Upper lobe of left lung (tissue), 6 donors: ENCODE measurements around the gene DBH. TPM values are rescaled to one million over a fixed set of nuclear protein-coding genes. Genes with fewer than 3 reads are reported as not detected.

Experiments used
- ATAC-seq, 2 donors: fragments of 200-7000 bp; cut with Tn5 transposase; one replicate each; pipeline ENCODE4 v1.9.1; 2022; ENCODE audit warnings: mild to moderate bottlenecking in 2 of 2, moderate library complexity in 2 of 2; ENCODE audit not compliant: low FRiP score in 2 of 2
- DNase-seq, 2 donors: peaks; one replicate each; pipeline ENCODE4 v3.0.0-alpha.2; 2019 to 2020
- H3K27ac ChIP-seq, 4 donors: fragments of 200-600 bp; sonication (generic); one replicate each; pipeline ENCODE4 v1.5.1; 2016 to 2019
- H3K27me3 ChIP-seq, 4 donors: fragments of 200-600 bp; sonication (generic); one replicate each; pipeline ENCODE4 v1.5.1; 2017 to 2019
- H3K36me3 ChIP-seq, 4 donors: fragments of 200-600 bp; sonication (generic); one replicate each; pipeline ENCODE4 v1.5.1; 2016 to 2019
- H3K4me1 ChIP-seq, 4 donors: fragments of 200-600 bp; sonication (generic); one replicate each; pipeline ENCODE4 v1.5.1; 2018 to 2019
- H3K4me3 ChIP-seq, 4 donors: fragments of 200-600 bp; sonication (generic); one replicate each; pipeline ENCODE4 v1.5.1; 2017 to 2019; ENCODE audit warnings: mild to moderate bottlenecking in 2 of 4, moderate library complexity in 1 of 4
- H3K9me3 ChIP-seq, 4 donors: fragments of 200-600 bp; sonication (generic); one replicate each; pipeline ENCODE4 v1.5.1; 2018 to 2019
- CTCF ChIP-seq, 6 experiments: fragments of 450-650 bp in 4 of 6; fragments of 200-600 bp in 2 of 6; sonication (generic) in 2 of 6; IDR thresholded peaks; one replicate each; pipeline ENCODE4 v1.5.1; 2016 to 2019; ENCODE audit warnings: antibody characterized with exemption in 6 of 6
- EP300 ChIP-seq, 4 donors: sonication (generic); formaldehyde crosslinking; IDR thresholded peaks; one replicate each; pipeline ENCODE4 v1.5.1; 2017; ENCODE audit warnings: antibody characterized with exemption in 4 of 4, control low read depth in 2 of 4
- POLR2A ChIP-seq, 4 donors: fragments of 450-650 bp; IDR thresholded peaks; one replicate each; pipeline ENCODE4 v1.5.1; 2016 to 2017; ENCODE audit warnings: antibody characterized with exemption in 4 of 4, mild to moderate bottlenecking in 2 of 4
- POLR2AphosphoS5 ChIP-seq, 2 donors: sonication (generic); formaldehyde crosslinking; IDR thresholded peaks; one replicate each; pipeline ENCODE4 v1.5.1; 2017; ENCODE audit warnings: antibody characterized with exemption in 2 of 2
- WGBS, 2 donors: methylation state at CpG; one replicate each; pipeline ENCODE4 v1.1.5; 2017 to 2018; 5-methylcytosine and 5-hydroxymethylcytosine counted together
- total RNA-seq, 6 donors: library from RNA; depleted of rRNA in 4 of 6; stranded (reverse); fragments of >200 nt in 4 of 6; gene quantifications; one replicate each; pipeline versions ENCODE4 v1.1.0 to v1.2.1, GENCODE V29; 2016 to 2021
- donor health status: DM: no; HTN: no; CAD: no; lungs with moderate emphysema.
- donor health status: DM: no; HTN: yes; CAD: no; lungs with severe emphysema.

DBH gene
- total RNA-seq, 6 donors from 2014 or later = 0.27 TPM; not detected in 5

GRCh38 chr9:133612051-133612450 lies 24.1 kb upstream of the DBH start:
- no peaks in the 10 kb centered on the region for H3K9me3 ChIP-seq
- no peak for ATAC-seq
- TF ChIP-seq EP300 (IDR thresholded peaks at IDR 0.05) (no peak), POLR2AphosphoS5 (IDR thresholded peaks at IDR 0.05) (no peak), POLR2A (IDR thresholded peaks at IDR 0.05) (no peak), CTCF (IDR thresholded peaks at IDR 0.05) (no peak)
- H3K4me1 ChIP-seq = peaks cover 0 to 9% (median 0%) of the 10 kb centered on the region in 4 donors
- no peaks in the 10 kb centered on the region for H3K36me3 ChIP-seq
- H3K27me3 ChIP-seq = peaks cover 0 to 22% (median 11%) of the 10 kb centered on the region in 4 donors
- H3K4me3 ChIP-seq = no peak overlapping the region
- H3K27ac ChIP-seq = no peak overlapping the region
- WGBS, 2 donors = 82 to 86% methylated on average over 9 of the region's 9 CpGs
- DNase-seq = no peak

DNA sequence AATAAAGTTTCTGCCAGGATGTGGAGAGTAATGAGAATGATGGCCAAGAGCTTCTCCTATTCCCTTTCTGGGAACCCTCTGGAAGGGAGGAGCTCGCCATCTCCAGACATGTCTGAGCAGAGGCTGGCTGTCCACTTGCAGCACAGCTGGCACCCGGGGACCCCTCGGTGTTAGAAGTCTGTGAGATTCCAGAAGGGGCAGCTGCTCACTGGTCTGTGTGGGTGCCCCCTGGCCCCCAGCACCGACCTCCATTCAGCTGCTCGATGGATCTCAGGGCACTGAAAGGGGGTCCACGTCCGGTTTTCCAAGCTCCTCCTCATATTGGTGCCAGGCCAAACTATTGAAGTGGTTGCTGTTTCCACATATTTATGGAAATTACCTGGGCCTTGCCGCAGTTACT lies 23.3 kb upstream of the DBH start:
- H3K4me3 ChIP-seq = no peak overlapping the region
- peaks cover 0 to 22% (median 10%) of the 10 kb centered on the region in 4 donors for H3K27me3 ChIP-seq
- 80 to 88% methylated on average over 7 to 8 of the region's 8 CpGs for WGBS, 2 donors
- ATAC-seq (no peak), DNase-seq (no peak)
- no peaks in the 10 kb centered on the region for H3K36me3 ChIP-seq
- H3K4me1 ChIP-seq = peaks cover 0 to 9% (median 0%) of the 10 kb centered on the region in 4 donors
- TF ChIP-seq POLR2A (IDR thresholded peaks at IDR 0.05) = no peak
- no peak for TF ChIP-seq EP300 (IDR thresholded peaks at IDR 0.05)
- TF ChIP-seq POLR2AphosphoS5 (IDR thresholded peaks at IDR 0.05) = no peak
- no peak for TF ChIP-seq CTCF (IDR thresholded peaks at IDR 0.05)
- H3K9me3 ChIP-seq = no peaks in the 10 kb centered on the region
- H3K27ac ChIP-seq = no peak overlapping the region

GRCh38 chr9:133613432-133613831 lies 22.7 kb upstream of the DBH start:
- Histone ChIP-seq H3K4me3 (no peak overlapping the region), H3K4me1 (peaks cover 0 to 9% (median 0%) of the 10 kb centered on the region in 4 donors), H3K9me3 (no peaks in the 10 kb centered on the region), H3K36me3 (no peaks in the 10 kb centered on the region), H3K27me3 (peaks cover 0 to 20% (median 7%) of the 10 kb centered on the region in 4 donors), H3K27ac (no peak overlapping the region)
- DNase-seq = no peak
- no peak for ATAC-seq
- WGBS, 2 donors = 80 to 81% methylated on average over 16 of the region's 16 CpGs
- TF ChIP-seq EP300 (IDR thresholded peaks at IDR 0.05) = no peak
- TF ChIP-seq POLR2AphosphoS5 (IDR thresholded peaks at IDR 0.05) = no peak
- no peak for TF ChIP-seq CTCF (IDR thresholded peaks at IDR 0.05)
- no peak for TF ChIP-seq POLR2A (IDR thresholded peaks at IDR 0.05)

- Histone ChIP-seq H3K27me3 (peaks cover 0 to 14% (median 4%) of the 10 kb centered on the region in 4 donors), H3K4me3 (no peak overlapping the region), H3K27ac (no peak overlapping the region), H3K9me3 (no peaks in the 10 kb centered on the region), H3K36me3 (no peaks in the 10 kb centered on the region), H3K4me1 (peaks cover 0 to 4% (median 0%) of the 10 kb centered on the region in 4 donors)
- no peak for DNase-seq
- WGBS, 2 donors = 68% methylated on average over 10 of the region's 10 CpGs
- TF ChIP-seq CTCF (IDR thresholded peaks at IDR 0.05) (no peak), EP300 (IDR thresholded peaks at IDR 0.05) (no peak), POLR2AphosphoS5 (IDR thresholded peaks at IDR 0.05) (no peak), POLR2A (IDR thresholded peaks at IDR 0.05) (no peak)
- ATAC-seq = no peak
Measured at GRCh38 chr9:133614056-133614455, 22.1 kb upstream of the DBH start.

DNA sequence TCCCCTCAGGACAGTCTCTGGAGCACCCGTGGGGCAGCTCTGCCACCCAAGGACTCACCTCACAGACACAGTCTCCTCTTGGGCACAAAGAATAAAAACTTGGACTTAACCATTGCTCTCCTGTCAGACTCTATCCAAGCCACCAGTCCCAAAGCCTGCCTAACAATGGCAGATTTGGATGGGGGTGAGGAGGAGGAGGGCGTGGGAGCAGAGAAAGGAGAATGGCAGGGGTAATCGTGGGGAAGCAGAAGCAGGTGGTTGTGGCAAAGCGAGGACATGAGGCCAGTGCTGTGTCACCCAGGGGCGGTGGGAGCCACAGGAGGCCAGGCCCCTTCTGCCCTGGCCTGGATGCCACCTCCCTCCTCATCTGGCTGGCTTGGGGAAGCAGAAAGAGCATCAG lies 21.5 kb upstream of the DBH start:
- H3K36me3 ChIP-seq = no peaks in the 10 kb centered on the region
- no peaks in the 10 kb centered on the region for H3K9me3 ChIP-seq
- DNase-seq (no peak), ATAC-seq (no peak)
- WGBS, 2 donors = 47 to 63% methylated on average over 5 of the region's 5 CpGs
- H3K4me3 ChIP-seq = no peak overlapping the region
- H3K4me1 ChIP-seq = peaks cover 0 to under 1% (median 0%) of the 10 kb centered on the region in 4 donors
- TF ChIP-seq CTCF (IDR thresholded peaks at IDR 0.05) (no peak), POLR2A (IDR thresholded peaks at IDR 0.05) (no peak), EP300 (IDR thresholded peaks at IDR 0.05) (no peak), POLR2AphosphoS5 (IDR thresholded peaks at IDR 0.05) (no peak)
- peaks cover 0 to 12% (median 1%) of the 10 kb centered on the region in 4 donors for H3K27me3 ChIP-seq
- H3K27ac ChIP-seq = no peak overlapping the region
